ELR (cell line): ENCODE measurements around the gene HNRNPU.

Experiments
- DNase-seq: peaks from one replicate; pipeline ENCODE4 v3.0.0-alpha.2; 2015; ENCODE audit warnings: low read depth

Gene HNRNPU

DNA sequence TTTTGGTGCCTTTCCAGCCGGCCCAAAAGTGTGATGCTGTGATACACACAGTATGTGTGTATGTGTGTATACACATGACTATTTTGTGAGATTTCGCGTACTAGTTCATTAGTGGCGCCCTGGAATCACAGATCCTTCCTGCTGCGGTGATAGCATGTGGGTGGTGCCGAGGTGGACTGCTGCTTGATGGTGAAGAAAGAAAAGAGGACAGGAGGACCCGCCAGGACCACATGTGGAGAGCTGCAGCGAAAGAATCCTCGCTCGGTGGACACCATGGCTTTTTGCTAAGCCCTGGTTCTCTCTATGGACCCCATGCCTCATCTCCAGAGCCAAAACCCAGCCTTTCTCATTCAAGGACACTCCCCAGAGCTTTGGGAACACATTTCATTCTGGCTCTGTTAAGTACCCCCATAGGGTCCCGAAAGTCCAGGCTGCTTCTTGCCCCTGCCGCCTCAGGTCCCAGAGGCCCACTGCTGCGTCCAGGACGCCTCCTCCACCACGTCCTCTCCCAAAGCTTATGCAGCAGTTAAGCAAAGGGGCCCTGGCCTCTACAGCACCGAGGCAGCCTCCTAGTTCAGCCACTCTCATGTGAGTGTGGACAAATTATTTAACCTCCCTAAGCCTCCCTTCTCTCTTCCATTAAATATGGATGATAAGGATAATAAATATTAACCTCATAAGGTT, 61.6 kb downstream of the HNRNPU start:
- DNase-seq = no peak

DNA sequence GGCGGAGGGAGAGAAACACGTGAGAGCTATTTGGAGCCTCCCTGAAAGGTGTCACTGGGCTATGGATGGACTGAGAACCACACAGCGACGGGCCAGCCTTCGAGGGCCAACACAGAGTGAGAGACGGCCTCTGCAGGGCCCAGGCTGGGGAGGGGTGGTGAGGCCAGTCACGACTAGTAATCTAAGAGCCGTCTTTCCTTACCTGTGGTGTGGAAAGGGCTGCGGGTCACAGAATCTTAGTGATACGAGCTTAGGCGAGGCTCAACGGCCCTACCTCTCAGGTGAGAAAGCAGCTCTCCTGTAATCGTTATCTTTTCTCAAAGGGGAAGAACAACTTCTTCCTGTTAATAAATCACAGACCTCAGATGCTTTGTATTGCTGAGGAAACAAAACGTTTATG, 62.3 kb downstream of the HNRNPU start:
- no peak for DNase-seq

DNA sequence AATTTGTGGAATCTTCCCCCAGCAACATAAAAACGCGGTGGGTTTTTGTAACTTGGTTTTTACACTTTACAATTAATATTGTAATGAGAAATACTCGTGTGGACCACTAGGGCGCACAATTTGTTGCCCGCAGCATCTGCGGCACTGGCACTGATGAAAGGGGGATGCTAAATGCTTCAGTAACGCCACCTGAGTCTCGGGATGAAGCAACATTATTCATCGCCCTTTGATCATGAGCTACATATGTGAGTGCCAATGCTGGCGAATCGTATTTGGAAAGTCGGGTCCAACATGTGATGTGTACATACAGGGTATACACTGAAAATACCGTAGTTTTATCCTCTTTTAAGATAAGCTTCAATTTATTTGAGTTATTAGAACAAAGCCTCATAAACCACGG, 63.1 kb downstream of the HNRNPU start:
- DNase-seq = peak; percentile 42

DNA sequence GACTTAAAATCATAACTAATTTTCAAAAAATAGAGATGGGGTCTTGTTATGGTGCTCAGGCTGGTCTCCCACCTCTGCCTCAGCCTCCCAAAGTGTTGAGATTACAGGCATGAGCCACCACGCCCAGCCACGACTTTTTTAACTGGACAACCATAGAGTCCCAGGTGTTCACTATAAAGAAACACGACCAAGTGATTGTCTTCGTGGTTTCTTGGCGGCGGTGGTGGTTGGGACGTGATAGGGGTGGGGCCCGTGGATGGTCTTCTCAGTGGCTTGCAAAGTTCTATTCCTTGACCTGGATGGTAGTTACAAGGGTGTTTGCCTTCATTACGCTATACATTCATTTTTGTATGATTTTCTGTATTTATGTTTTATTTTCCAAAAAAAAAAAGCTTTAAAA, 63.5 kb downstream of the HNRNPU start:
- DNase-seq = no peak
